SW 1271 (cell line): ENCODE results near the gene IQGAP3.

Experiments
- DNase-seq, 2 experiments: peaks; one replicate each; lab custom pipeline; 2025; lab: John Stamatoyannopoulos, UW

IQGAP3 gene

DNA sequence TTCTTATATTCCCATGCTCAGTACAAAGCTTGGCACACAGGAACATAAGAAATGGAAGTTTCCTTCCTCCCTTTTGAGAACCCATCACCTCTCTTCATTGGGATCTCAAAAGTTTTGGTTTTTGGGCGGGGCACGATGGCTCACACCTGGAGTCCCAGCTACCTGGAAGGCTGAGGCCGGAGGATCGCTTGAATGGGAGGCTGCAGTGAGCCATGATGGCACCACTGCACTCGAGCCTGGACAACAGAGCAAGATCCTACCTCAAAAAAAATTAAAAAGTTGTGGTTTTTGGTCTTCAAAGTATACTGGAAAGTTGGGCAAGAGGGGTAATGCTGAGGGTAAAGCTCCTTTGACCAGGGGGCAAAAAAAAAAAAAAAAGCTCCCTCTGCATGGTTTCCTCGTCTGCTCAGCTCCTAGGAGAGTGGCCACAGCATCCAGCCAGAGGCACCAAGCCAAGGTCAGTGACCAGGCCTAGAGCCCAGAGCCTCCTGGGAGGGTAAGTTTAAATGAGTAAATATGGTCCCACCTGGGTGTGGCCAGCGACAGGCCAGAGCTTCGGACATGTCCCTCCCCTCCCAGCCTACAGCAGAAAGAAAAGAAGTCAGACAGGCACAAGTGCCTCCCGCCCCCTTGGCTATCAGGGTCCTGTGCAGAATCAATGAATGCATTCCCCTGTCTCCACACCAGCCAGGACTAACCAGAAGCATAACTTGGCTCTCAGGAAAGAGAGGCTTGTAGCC, 76.8 kb downstream of the IQGAP3 start:
- DNase-seq = no peak

DNA sequence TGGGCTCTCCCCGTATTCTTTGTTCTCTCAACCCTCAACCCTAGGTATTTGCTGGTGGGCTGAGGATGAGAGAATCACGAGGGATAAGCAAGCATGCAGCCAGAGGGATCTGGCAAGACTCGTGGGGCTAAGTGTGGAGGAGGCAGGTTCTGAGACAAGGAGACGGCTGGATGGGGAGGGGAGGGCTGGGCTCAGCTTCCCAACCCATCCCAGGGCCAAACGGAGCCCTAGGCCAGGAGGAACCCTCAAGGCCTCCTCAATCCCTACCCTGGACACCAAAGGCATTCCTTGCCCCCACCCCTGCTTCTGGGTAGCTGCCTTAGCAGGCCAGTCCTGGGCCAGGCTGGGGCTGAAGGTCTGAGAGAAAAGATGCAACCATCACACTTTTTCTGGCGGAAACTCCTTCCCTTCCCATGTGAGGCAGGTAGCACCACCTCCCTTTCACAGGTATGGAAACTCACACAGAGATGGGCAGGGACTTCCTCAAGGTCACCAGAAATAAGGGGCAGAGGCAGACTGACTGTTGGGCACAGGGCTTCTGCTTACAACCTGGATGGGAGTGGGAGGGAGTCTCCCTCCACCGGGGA, 78.0 kb downstream of the IQGAP3 start:
- no peak for DNase-seq

DNA sequence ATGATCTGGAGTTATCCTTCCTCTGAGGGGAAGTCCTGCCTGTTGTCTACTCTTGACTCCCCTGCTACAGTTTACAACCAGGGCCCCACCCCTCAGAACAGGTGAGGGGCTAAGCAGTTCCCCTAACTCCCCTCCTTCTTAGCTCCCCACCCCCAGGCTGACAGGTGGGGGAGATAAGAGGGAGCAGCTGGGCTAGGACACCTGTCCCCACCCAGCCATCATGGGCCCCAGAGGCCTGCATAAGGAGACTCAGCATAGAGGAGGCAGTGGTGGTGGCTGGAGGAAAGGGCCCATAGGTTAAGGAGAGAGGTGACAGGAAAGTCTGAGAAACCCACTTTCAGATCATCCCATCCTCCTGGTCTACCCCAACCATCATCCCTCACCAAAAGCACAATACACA, 78.6 kb downstream of the IQGAP3 start:
- DNase-seq = no peak

DNA sequence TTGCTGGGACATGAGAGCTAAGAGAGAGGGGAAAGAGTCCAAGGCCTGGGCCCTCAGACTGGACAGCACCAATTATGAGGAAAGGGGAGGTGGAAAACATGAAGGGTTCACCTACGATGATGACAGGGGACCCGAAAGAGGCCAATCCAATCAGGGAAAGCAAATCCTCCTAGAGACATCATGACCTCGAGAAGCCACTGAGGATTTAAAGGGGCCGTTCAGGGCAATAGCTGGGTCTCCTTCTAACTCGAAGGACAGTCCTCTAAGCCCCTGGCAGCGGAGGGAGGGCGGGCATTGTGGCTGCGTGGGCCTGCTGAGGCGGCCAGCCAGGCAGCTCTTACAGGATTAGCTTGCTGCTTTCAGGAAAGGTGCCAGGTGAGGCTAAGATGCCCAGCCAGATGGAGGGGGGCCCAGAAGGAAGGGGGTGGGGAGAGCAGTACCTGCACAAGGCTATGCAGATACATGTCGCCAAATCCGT, 79.2 kb downstream of the IQGAP3 start:
- DNase-seq = no peak

DNA sequence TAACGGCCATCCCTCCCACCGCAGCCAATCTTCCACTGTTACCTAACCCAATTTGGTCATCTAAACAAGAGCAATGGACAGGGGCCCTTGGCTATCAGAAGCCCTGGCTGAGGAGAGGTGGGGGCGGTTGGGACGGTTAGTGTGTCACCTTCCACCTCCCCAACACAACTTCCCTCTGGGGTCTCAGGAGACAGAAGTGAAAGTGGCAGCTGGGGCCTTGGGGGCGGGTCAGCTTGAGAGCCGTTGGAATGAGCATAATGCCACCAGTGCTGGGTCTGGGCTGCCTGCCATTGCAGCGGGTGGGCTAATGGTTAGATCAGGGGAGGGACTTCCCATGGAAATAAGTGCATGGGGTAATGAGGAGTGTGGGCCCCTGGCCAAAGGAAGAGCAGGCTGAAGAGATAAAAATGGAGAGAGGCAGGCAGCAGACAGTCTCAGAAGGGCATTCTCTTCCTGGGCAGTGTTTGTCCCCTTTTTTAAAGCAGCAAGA, 79.7 kb downstream of the IQGAP3 start:
- DNase-seq = no peak

DNA sequence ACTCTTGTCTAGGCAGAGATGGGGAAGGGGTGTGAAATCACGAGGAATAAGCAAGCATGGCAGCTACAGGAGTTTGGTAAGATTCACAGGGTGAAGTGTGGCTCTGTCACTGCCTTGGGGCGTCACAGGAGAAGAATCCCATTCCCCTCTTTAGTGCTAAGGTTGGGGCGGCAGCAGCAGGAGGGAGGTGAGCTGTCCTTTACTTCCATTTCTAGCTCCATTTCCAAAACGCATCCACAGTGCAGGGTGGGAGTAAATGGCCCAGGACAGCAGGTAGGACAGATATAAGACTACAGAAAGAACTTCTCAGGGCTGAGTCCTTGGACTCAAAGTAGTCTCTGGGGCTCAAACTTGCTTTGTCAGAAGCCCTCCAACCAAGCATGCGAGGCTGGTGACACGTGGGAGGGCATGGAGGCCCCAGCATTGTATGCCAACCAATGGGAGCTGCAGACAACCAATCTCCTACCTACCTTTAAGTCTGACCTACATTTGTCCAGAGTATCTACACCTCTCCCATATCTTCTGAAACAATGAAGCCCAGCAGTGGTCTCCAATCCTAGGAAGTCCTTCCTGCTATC, 80.3 kb downstream of the IQGAP3 start:
- no peak for DNase-seq

DNA sequence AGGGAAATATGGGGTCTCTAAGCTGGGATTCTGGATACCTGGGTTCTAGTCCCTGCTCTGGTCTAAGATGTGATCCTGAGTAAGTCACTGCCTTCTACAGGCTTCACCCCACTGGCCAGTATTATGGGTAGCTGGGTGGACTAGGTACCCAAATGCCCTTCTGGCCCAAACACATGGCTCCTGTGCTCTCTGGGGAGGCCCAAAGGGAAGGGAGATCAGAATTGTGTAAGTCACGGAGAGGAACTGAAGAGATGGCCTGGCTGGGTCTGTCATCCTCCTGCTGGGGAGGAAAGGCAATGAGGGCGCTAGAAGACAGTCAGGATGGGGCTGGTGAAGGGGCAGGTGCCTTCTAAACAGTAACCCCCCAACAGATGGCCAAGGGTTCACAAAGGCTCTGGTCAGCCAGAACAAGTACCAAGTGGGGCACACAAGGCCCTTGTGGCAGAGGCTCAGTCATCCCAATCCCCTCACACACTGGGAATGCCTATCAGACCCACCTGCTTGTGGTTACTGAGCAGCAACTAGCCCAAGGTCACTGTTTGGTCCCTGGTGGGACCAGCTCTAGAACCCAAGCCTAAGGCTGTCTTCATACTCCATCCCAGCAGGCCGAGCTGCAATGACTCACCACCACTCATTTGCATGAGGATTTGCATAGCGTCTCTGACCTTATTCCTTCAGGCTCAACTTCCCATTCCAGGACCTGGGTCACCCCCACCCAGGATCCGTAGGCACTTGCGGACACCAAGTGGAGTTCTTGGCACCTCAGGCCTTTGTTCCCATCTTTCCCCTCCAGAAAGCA, 81.0 kb downstream of the IQGAP3 start:
- DNase-seq = no peak

DNA sequence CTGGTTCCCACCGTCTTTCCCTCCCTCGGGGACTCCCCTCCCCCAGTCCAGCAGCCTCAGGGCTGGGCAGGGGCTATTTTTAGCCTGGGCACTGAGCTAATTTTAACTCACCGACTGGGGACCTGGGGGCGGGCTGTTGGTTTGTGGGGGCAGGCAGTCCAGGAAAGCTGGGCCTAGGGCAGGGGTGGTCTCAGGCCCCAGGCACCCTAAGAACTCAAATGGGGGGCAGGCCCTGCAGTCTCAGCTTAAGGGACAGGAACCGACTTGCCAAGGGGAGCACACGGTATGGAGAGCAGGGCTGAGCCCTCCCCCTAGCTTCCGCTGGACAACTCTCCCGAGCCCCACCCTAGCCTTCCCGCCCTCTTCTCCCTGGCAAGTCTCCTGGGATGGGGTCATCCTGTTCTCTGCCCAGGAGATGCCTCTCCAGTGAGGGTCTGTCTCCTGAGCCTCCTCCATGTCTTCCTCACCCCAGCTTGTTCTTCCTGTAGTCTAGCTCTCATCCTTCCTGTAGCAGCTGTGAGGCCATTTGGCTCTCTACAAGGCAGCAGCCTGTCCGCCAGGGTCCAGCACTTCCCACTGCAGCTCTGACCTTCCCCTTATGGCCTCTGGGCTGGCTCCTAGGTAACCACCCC, 81.8 kb downstream of the IQGAP3 start:
- no peak for DNase-seq

DNA sequence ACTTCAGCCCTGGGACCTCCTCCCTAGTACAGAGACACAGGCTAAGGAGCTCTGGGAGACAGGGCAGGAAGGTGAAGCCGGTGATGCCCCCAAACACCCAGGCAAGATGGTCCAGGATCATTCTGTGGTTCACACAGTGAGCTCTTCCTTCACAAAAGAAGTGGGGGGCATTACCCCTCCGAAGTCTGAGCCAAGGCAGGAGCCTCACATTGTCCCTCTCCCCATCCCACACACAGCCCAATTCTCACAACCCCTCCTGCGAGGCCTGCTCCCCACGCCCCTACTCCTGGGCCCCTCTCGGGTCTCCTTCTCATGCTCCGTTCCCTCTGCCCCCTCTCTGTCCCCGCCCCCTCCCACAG, 82.5 kb downstream of the IQGAP3 start:
- no peak for DNase-seq

DNA sequence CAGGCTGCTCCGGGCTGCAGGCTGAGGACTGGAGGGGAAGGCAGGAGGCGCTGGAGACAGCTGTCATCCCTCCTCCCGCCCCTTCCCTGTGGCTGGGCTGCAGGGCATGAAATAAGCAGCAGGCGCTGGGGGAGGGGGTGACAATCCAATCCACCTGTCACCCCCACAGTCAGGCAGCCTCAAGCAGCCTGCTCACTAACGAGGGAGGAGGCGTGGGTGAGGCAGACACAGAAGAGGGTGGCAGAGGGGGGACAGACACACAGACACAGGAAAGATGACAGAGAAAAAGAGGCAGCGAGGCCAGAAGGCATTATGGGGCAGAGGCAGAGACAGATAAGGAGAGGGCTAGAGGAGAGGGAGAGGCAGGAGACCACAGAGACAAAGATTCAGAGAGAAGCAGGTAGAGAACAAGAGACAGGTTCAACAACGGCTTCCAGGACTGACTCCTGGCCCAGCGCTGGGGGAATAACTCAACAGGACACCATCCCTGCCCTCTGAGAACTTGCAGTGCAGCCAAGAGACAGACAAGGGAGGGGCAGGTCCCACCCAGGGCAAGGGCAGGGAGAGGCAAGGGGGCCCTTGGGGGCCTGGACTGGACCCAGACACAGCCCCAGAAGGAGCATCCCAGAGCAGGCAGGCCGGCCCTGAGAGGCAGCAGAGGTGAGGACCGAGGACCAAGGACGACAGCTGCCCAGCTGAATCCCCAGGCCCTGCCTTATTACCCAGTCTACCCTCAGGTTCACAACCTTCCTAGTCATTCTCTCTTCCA, 83.0 kb downstream of the IQGAP3 start:
- no peak for DNase-seq

DNA sequence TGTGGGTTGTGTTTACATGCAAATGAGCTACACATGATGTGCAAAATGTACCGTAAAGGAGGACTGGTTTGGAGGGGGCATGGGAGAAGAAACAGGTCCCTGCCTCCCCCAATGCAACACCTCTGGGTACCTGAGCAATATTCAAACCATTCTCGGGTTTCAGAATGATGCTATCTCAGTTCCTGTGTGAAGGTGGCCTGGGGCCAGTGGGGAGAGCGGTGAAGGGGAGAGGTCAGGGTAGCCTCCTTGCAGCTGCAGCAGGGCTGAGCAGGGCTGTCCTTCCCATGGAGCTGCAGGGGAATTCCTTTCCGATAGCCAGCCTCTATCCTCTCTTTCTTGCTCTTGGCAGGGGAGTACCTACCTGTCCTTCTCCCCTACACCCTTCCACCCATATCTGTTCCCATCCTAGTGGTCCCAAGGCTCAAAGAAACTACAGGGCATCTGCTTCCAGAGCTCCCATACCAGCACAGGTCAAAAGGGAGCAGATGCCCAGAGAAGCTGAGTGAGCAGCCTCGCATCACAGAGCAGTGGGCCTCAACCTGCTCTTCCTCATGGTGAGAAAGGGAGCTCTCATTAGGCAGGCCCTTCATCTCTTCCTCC, 83.7 kb downstream of the IQGAP3 start:
- no peak for DNase-seq

DNA sequence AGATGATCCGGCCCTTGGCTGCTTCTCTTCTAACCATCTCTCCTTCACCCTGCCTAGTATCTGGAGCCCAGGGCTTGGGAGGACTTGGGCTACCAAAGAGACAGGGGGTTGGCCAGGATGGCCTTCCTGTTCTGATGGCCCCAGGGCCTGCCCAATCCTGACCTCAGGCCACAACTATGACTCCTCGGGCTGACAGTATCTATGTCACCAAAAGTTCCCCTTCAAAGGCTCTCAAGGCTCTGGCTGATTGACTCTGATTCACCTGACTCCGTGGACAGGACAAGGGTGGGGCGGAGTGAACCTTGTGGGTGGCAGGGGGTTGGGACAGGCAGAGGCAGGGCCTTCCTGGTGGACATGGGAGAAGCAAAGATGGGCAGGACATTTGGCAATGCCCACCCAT, 84.5 kb downstream of the IQGAP3 start:
- no peak for DNase-seq

DNA sequence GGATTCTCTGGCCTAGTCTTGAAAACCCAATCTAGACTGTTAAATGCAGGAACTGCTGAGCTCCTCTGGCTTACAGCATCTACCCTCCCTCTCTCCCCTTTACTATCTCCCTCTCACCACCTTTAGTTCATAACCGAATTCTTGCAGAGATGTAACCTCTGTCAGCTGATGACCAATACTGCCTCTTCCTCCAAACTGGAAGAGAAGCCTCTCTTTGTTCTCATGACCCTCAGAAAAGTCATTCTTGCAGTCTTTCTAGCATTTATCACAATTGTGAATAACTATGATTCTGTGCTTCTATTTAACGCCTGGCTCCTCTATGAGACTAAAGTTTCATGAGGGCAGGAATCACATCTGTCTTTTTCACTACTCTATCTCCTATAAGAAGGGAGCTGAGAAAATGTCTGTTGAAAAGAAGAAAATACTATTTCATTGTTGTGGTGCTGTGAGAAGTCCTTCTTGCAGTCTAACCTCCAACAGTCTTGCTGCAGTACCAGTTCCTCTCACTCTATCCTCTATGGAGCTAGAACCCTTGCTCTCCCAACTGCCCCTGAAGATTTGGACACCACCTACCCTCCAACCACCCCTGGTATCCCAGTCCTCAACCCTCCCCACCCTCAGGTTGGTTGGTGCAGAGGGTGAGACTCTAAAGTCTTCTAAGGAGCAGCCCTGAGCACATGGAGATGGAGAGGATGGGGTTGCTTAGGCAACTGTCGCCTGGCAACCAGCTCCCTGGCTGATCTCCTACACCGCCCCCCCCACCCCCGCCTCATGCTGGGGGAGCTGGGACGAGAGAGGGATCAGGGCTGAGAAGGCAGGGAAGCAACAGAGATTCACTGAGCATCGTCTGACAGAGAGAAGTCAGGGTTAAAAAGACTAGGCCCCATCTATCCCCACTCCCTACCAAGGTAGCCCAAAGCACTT, 85.7 kb downstream of the IQGAP3 start:
- no peak for DNase-seq

DNA sequence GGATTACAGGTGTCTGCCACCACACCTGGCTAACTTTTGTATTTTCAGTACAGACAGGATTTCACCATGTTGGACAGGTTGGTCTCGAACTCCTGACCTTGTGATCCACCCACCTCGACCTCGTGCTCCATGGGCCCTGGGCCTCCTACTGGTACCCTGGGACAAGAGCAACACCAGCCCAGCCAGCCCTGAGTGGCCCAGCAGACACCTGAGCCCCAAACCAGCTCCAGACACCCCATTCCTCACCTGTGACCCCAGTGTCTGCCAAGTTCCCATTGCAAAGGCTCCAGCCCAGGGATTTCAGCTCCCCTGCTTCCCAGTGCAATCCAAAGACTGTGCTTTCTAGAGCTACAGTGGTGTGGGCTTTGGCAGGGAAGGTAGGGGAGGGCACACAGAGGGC, 86.4 kb downstream of the IQGAP3 start:
- no peak for DNase-seq

DNA sequence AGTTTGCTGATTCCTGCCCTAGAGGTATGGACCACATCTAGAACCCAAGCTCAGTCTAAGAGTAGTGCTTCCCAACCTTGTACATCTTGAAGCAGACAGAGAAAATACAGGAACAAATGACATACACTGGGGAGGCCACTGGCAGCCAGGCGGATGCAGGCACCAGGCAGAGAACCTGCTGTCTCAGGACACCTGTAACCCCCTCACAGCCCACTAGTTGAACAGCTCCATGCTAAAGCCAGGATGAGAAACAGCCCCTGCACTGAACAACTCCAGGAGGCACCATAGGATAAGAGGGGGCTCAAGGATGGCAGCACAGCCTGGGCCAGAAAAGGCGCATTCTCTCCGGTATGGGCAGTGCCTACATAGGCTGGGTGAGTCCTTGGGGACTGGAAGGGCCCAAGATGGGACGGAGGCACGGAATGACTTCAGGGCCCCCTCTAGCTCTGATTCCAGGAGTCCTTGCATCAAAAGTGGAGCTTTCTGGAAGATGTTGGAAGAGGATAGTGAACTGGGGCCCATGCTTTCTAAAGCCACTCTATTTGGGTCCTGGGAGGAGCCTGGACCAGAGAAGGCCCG, 87.8 kb downstream of the IQGAP3 start:
- DNase-seq = no peak

DNA sequence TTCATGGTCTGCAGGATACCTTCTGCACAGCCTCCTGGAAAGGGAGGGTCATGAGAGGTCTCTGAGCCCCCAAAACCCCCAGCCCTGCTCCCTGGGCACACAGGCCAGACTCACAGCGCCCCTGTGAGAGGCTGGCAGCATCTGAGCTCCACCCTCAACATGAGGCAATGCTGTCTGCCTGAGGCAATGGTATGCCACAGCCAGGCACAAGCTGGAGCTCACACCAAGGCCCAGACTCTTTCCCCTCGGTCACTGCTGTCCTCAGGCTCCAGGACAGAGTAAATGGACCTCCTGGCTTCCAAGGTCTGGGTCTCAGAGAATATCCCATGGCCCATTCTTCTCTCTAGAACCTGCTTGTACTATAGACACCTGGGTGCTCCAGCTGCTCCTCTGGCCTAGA, 89.0 kb downstream of the IQGAP3 start:
- DNase-seq = no peak

DNA sequence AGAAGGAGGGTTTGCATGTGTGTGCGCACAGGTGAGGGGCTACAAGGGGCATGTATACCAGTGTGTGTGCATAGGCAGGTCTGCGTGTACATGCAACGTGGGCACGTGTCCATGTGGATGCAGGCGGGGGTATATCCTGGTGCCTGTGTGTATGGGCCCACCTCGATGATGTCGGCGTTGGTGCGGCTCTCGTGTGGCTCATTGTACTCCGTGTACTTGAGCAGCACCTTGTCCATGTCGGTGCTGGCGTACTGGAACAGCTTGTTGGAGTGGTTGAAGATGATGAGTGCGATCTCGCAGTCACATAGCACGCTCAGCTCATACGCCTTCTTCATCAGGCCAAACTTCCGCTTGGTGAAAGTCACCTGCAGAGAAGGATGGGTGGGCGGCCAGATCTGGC, 90.1 kb downstream of the IQGAP3 start:
- no peak for DNase-seq

DNA sequence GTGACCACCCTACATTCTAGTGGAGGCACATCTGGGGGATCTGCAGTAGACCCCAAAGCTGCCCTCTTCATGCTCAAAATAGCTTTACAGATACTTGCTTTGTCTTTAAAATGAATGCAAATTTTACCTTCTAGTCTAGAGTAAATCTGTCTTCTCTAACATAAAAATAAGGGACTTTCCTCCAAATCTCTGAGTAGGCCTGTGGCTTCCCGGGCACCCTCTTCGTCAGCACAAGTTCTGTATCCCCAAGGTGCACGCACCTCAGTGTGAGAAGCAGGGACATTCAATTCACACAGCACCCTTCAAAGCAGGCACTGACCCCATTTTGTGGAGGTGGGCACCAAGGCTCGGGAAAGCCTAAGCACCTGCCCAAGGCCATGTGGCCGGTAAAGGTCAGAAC, 90.8 kb downstream of the IQGAP3 start:
- DNase-seq = no peak

DNA sequence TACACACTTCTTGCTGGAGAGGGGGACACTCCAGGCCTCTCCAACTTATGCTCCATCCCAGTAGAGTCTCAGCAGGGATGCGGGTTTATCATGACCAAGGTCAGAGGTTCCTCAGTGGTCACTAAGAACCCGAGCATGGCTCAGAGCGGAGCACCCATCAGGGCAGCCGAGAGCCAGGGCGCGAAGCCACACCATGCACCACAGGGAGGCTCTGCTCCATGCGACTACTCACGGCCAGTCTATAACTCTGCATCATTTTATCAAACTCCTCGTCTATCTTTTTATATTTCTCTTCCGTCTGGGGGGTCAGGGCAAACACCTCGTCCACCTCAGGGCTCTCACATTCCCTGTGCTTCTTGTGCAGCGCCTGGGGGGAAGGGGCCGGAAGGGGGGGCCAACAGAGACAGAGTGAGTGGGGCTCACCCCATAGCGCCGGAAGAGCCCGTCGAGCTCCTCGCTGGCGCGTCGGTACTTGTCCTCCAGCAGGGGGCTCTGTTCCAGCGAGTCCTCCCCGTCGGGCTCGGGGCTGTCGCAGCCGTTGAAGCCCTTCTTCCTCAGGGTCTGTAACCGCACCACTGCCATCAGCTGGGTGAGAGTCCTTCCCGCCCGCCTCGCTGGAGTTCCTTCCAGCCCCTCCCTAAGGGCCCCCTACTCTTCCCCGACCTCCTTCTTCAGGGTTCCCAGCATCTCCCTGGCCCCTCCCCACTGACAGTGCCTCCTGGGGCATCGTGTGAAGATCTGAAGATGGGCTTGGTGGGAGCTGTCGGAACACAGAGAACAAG, 91.8 kb downstream of the IQGAP3 start:
- DNase-seq = no peak
